Activated CD8-positive, alpha-beta memory T cell treated with anti-CD3 and anti-CD28 coated beads, Interleukin-2, amount 50 U/mL, for 24 hours (primary cell): ENCODE measurements around the gene POLR3A.
"Not testable (repeated sequence)": the region's sequence is repeated elsewhere in the genome, so short reads cannot be mapped to it uniquely, and the experiment has no call there.

Experiments used
- DNase-seq: peaks from one replicate; pipeline ENCODE4 v3.0.0-alpha.2; 2020; ENCODE audit errors: extremely low read depth

Gene POLR3A

DNA sequence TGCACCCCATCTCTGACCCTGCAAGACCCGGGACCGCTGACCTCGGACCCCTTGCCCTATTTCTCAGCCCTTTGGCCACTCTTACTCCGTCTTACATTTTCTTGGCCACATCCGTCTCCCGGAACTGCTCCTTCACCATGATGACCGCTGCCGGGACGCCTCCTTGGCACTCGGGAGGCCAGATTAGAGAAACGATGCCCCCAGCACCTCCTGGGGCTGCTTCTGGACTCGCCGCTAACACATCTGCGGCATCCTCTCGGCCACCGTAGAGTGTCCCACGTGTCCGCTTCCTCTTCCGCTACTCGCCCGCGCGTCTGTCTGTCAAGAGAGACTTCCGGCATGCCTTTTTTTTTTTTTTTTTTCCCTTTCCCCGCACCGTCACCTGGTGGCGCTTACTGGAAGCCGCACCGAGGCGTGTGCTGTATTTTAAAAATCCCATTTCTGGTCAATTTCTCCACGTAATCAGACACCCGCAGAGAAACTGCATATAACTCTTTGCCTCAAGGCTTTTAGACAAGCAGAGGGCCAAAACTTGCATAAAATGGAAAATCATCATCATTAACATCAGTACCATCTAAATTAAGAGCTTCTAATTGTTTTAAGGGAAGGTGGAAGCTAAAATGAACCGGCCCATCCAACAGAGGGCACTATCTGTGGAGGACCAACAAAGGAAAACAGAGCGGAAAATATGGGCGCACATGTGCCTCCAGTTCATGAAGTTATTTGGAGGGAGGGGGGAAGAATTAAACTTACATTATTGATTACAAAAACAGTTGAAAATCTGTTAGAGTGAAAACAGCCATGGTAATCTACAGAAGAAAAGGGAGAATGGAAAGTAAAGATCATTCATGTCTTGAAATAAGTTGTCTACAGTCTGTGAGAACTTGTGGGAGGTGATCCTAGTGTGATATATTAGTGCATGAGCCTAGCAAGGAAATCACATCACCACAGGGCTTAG lies at the start of gene POLR3A:
Gene POLR3A (minus strand): TSS at position 247 of the 958 bp plus-strand sequence. CDS start 108 bp downstream, at position 139.
- peak; percentile 73 for DNase-seq

DNA sequence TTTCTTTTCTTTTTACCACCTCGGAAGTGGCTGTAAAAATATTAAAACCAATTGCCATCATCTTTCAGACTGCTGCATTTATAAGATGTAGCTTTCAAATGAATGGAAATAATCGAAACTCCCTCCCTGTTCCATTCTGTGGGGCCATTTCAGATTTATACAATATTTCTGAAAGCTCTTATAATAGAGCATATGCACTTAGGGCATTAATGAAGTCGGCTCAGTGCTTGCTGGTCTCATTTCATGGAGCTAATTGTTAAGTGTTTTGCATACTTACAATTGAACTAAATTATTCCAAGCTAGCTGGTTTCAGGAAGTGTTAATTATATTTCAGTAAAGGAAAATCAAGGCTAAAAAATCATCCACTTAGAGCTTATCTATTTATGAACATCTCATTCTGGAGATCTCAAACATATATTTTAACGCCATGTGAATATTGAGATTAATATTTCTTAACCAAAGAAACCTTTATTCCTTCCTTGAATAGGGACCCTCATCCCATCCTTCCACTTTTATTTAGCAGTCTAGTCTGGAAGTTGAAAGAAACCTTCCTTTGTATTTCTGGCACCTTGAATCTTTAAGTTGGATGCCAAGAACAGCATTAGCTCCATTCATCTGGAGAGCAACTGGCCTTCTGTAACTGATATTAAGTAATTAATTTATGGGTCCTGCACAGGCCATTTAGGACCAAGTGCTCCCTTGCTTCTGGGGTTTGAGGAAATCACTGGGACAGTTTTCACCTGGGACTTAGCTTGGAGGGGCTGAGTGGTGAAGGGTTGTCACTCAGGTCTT lies 49.4 kb upstream of the POLR3A start:
- DNase-seq, result no peak

DNA sequence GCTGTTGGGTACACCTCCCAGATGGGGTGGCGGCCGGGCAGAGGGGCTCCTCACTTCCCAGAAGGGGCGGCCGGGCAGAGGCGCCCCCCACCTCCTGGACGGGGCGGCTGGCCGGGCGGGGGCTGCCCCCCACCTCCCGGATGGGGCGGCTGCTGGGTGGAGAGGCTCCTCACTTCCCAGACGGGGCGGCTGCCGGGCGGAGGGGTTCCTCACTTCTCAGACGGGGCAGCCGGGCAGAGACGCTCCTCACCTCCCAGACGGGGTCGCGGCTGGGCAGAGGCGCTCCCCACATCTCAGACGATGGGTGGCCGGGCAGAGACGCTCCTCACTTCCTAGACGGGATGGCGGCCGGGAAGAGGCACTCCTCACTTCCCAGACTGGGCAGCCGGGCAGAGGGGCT lies 46.5 kb upstream of the POLR3A start:
- DNase-seq, result not testable (repeated sequence)

DNA sequence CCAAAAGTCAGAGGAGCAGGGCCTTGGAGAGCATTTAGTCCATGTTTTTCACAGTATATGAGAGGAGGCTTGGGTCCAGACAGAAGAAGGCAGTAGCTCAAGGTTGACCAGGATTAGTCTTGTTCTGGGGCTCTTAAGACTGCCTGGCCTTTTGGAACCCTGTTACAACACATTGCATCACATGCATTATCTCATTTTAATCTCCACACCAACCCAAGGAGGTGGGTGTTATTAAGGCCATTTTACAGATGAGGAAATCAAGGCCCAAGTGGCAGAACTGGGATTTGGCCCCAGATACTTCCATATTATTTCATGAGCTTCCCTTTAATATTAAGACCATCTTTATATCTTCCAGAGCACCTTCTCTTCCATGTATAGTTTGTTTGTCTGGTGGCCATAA lies 43.2 kb upstream of the POLR3A start:
- no peak for DNase-seq

DNA sequence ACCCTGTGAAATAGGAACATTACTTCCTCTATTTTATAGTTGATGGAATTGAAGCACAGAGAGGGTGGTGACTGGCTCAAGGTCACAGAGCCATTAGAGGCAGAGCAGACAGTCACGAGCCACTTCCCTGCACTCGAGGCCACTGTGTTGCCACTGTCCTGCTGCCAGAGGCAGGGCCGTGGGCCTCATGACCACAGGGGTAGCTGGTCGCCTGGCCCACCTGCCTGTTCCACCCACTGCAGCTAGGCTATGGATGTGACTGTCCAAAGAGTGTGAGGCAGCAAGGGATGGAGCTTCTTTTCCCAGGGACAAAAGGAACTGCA lies 42.5 kb upstream of the POLR3A start:
- DNase-seq, result no peak

DNA sequence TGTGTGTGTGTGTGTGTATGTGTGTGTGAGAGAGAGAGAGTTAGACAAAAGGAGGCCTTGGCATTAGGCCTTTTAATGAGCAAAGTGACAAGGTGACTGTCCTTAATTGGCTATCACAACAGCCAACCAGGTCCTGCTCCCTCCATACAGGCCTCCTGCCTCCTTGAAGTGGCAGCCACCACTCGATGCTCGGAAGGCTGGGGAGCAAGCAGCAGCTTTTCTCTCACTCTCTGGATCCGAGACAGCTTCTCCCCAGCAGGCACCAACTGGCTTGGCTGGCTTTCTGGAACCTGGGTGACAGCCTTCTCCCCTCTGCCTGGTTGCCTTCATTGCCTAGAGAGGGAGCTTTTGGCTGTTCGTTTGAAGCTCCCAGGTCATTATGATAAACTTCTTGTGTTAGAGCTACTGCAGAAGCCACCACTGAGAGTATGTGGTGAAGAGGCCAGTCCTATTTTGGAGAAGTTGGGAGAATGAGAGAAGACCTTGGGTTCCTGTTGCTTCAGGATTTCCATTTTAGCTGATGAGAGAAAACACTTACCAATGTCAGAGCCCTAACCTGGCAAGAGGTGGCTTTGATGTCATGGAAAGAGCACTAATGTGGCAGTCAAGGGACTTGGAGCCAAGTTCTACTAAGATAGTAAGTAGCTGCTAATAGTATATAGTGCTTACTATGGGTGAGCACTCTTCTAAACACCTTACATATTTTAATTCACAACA lies 42.0 kb upstream of the POLR3A start:
- no peak for DNase-seq

DNA sequence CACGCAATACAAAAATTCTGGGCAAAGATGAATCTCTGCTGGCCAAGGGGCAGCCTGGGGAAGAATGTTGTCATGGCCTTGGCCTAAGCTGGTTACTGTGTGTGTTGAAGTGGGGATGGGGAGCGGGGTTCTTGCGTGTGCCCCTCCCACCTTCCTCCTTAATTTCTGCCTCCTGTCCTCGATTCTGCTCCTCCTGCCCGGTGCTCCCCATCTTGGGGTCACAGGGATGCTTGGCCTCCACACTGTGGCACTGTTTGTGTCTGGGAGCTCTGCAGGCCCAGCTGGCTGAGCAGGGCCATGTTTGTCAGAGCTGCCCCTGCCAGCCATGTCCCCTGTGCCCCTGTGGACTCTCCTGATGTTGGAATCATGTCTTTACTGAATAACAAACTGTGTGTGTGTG lies 41.4 kb upstream of the POLR3A start:
- DNase-seq, result no peak

DNA sequence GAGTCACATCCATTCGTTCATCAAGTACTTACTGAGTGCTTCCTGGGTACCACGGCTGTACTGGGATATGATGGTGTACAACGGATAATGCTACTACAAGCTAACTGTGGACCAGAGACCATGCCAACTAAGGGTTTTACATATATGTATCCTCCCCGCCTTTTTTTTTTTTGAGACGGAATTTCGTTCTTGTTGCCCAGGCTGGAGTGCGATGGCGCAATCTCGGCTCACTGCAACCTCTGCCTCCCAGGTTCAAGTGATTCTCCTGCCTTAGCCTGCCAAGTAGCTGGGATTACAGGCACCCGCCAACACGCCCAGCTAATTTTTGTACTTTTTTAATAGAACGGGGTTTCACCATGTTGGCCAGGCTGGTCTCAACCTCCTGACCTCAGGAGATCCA lies 40.7 kb upstream of the POLR3A start:
- not testable (repeated sequence) for DNase-seq

DNA sequence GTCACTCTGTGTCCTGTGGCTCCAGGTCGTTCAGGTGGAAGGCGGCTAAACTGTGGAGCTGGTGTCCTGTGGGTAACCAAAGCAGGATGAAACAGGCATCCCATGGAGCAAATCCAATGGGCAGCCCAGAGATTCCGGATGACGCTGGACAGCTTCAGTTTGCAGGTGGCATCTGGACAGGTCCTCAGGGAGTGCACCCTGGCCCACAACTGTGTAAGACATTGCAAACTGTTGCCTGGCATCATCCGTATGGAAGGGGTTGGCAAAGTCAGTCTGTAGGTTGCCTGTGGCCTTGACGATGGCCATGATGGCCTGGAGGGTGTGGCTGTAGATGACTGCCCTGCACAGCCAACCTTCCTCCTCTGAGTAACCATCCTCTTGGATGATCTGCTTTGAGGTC lies 39.8 kb upstream of the POLR3A start:
- no peak for DNase-seq

DNA sequence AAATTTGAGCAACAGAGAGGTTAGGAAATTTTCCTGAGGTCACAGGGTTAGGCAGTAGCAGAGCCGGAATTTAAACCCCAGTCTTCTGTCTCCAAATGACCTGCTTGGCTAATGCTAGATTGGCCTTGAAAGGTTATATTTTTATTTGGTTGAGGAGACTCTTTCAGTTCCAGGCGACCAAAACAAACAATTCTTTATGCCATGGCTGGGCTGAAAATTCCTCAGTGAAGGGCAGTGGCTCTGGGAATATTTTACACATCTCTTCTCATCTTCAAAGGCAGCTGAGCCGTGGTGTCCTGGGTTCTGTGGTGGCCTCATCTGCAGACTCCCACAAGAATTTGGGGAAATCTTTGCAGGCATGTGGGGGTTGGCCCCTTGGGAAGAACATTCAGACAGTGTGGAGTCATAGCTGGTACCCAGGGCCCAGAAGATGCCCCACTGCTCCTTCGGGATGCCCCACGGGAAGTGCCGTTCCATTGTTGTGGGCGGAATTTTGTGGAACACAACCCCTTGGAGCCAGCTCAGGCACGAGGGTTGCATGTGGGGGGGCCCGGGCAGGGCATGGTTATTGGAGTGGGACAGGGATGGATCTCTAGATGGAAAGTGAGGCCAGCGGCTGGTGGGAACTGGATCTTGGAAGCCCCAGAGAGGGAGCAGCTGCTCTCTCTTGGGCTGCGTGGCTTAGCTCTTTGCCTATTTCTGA lies 37.6 kb upstream of the POLR3A start:
- no peak for DNase-seq

DNA sequence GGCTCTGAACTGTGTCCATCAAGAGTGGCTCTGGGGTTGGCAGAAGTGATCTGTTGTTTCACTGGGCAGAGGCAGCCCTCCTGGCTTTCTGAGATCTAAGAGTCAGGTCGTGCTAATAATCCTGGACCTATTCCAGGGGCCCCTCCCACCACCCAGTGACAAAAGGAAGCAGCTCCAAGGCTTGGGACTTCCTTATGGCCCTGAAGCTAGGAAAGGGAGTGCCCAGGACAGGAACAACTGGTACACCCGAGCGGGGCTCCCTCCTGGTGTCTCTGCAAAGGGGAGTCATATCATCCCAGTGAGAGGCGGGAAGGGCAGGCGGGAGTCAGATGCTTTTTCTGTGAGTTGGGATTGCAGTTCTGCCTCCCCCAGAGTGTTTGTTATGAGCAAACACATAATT lies 36.7 kb upstream of the POLR3A start:
- DNase-seq, result no peak

DNA sequence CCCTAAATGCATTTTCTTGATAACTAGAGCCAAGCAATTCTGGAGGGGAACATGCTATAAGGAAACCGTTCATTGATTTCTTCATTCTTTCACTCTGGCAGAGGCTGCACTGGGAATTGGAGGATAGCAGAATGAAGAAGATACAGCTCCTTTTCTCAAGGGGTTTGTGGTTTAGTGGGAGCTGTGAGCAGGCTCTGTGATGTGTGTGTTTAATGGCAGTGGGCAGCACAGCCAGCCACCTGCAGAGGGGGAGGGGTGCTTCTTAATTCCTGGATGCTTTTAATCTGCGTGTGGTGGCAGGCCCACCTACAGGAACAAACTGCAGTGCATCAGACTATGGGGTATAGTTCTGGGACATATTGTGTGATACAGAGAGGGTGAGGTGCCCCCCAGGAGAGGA lies 36.3 kb upstream of the POLR3A start:
- no peak for DNase-seq

DNA sequence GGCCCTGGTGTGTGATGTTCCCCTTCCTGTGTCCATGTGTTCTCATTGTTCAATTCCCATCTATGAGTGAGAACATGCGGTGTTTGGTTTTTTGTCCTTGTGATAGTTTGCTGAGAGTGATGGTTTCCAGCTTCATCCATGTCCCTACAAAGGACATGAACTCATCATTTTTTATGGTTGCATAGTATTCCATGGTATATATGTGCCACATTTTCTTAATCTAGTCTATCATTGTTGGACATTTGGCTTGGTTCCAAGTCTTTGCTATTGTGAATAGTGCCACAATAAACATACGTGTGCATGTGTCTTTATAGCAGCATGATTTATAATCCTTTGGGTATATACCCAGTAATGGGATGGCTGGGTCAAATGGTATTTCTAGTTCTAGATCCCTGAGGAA lies 35.6 kb upstream of the POLR3A start:
- not testable (repeated sequence) for DNase-seq

DNA sequence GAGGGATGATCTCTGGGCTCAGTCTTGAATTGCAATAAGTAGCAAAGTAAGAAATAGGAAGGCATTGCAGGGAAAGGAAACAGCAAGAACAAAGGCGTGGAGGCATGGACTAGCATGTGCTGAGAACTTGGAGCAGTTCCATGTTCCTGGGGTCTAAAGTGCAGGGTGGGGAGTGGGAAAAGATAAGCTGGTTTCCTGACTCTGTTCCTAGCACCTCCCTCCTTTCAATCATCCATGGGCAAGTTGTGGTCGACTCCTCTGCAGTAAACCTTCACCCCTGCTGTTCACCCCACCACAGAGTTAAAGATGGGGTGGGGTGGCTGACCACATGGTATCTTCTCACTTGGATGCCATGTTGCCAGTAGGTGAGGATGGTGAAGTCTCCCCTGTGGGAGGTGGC lies 33.9 kb upstream of the POLR3A start:
- no peak for DNase-seq

DNA sequence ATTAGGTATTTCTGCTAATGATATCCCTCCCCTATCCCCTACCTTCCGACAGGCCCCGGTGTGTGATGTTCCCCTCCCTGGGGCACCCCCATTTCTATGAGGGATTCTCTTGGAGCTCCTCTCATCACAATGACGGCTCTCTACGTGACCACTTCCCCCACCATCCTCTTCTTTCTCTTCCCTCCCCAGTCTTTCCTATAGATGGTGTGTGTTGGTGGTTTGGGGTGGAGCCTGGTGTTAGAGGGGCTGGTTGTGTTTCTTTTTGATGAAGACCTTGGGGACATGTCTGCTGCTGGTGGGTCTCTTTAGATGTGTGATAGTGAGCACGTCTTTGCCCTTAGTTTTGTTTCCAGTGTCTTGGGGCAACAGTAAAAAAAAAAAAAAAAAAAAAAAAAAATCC lies 33.0 kb upstream of the POLR3A start:
- DNase-seq, result no peak

DNA sequence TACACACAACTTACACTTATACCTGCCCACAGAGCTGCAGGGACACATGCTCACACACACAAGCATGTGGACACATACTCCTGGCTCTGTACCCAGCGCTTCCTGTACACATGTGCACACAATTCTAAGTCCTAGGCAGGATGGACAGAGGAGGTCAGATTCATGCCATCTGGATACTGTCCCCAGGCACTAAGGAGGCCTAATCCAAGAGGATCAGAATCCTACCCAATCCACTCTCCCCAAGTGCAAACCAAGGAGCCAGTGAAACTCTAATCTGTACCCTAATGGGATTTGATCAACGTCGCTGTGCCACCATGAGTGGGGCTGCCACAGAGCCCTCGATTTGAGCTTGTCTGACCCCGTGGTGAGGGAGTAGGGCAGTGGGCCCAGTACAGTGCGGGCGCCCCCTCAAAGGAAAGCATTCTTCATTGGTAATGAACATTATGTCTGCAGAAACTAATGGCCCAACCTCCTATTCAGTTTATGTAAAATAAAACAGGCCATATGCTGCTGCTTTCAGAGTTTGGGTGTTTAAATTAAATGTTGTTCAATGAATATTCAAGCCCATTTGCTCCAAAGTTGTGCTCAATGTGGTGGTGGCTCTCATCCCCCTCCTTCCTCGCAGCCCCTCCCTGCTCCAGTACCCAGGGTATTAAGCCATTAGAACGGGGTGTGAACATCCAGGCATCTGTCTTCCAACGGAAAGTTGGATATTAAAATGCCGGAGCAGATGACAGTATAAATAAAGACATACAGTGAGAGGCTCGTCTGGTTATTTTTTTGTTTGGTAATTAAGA lies 30.8 kb upstream of the POLR3A start:
- no peak for DNase-seq

DNA sequence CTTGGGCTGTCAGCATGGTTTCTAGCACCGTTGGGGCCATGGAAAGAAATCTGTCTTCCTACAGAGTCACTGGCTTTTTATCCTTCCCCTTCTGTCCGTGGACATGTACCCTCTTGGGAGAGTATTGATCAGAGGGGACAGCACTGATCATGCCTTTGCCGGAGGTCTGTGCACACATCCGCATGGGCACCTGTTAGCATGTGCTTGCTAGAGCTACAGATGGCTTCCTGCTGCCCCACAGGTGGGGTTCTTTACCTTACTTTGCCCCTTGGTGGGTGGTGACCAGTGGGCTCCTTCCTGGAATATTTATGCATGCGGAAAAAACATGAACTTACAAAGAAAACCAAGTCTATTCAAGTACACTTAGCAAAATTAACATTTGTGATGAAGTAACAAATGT lies 29.2 kb upstream of the POLR3A start:
- no peak for DNase-seq

DNA sequence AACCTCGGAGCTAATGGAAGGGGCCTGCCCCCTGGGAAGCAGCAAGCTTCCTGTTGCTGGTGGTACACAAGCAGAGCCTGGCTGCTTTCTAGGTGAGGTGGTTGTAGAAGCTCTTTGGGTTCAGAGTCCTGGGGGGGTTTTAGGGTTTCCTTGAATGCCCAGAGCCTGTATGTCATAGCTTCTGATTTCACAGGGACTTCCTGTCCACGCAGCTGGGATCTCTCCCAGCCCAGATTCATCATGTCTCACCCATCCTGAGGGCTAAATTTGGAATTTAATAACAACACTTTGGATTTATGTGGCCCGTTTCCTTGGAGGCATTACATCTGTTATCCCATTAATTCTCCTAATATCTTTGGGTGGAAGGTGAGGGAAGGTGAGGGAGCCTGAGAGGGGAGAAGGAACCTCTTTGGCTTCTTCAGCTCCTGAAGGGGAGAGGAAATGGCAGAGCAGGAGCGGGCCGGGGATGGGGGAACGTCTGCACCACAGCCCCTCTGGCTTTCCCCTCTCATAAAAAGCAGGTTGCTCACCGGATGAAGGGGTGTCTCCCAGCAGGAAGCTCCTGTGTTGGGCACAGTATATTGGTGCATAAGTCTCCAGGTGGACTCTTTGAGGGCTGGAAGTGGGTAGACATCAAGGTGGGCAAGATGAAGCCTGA lies 24.0 kb upstream of the POLR3A start:
- DNase-seq, result no peak

DNA sequence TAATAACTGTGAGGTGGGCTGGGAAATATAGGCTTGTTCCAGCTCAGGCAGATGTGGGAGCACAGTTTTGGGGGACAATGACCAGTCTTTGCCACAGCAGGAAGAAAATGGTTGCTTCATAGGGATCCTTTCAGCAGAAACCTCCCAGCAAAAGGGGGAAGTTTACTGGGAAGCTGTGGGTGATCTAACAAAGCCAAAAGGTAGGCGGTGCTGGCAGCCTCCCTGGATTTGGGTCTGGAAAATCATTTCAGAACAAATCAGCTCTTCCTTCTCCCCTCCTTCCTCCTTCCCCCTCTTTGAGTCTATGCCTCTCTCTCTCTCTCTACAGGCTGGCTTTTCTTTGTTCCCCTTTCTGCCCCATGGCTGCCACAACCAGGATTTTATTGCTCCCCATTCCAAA lies 20.5 kb upstream of the POLR3A start:
- DNase-seq, result no peak

DNA sequence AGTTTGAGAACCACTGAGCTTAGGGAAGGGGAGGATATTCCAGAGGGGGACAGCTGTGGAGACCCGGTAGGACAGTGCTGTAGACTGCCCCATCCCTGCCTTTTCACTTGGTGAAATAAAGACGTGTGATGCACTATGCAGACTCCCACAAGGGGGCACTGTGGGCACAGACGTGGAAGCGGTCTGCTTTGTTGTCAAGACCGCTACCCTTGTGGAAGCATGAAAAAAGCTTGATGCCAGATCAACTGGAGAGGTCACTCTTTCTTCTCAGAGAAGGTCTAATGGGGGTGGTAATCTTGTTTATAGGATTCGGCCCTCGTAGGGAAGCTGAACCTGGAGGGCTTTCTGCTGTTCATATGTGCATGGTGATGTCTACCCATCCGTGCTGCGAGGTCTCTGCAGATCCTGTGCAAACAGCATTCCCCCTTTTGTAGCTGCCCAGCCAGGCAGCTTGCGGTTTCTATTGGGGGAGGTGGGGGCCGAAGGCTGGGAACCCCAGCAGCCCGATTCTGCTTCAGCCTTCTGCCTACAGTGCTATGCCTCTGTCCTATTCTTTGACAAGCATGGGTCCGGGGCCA lies 18.1 kb upstream of the POLR3A start:
- DNase-seq, result peak; percentile 63
